GM21737 (cell line): Measurements from ENCODE around the gene PLXNA2.

Experiments
- ATAC-seq: cut with Tn5 transposase; IDR thresholded peaks from one replicate; pipeline ENCODE4 v1.9.1; 2021; ENCODE audit warnings: mild to moderate bottlenecking, moderate library complexity; ENCODE audit not compliant: unreplicated experiment

Gene PLXNA2

DNA sequence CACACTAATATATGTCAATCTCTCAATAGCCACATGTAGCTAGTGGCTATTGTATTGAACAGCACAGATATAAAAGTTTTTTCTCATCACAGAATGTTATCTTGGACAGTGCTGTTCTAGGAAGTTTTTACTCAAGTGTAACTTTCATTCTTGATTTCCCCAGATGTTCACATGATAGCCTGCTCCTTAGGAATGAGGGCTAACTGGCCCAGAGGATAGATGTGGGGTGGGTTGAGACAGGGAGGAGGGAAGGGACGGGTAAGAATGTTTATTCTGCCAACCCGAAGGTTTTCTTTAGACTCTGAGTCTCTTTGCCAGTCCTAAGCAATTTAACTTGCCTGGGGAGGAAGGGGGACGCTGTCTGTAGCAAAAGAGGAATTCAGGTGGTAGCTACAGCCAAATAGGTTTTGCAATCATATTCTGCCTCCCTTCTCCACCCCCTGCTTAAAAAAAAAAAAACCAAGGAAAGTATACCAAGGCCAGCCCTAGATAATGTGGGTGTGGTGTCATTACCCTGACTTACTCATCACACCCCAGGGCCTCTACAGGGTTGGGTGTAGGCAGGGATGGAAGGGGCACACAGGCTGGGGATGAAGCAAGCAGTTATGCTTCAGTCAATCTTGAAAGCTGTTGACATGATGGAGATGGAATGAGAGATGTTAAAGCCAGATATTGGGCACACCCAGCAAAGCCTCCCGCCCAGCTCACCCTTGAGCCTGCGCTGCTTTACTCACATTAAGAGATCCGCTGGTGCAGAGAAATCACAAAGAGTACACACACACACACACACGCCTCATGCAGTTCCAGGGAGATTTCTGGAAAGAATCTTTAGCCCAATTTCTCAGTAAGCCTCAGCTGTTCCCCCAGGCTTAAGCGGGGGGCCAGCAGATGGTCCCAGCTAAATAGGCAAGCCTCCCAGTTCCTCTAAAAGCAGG is 59.9 kb downstream of the PLXNA2 start:
- no peak for ATAC-seq

DNA sequence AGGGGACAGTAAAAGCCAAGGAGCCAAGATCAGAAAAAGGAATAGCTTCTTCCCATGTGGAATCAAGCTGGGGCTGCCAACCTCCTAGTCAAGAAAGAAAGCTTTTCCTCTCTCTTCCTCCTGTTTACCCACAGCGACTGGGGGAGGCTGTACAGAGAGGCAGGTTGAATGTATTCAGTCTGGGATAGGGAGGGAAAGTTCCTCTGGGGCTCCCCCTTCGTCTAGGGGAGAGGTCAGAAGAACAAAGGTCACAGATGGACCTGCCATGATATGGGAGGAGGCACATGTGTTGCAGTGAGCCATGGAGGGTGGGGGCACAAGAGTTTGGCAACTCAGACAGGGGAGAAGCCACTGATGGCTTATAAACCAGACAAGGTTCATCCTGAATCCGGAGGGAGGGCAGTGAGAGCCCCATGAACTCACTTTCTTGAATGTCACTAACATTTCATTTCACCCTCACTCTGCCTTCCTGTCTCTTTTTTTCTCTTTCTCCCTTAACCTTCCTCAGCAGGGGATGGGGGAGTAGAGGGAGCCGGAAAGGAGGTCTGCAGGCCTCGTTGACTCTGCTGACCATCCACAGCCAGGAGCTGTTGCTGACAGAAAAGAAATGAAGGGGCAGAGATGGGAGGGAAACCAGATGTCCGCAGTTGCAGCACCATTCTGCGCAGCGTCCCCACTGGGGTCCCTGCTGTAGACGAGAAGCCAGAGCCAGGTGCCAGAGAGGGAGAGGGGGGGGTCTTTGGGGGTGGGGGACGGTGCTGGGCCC is 61.1 kb downstream of the PLXNA2 start:
- ATAC-seq = no peak

DNA sequence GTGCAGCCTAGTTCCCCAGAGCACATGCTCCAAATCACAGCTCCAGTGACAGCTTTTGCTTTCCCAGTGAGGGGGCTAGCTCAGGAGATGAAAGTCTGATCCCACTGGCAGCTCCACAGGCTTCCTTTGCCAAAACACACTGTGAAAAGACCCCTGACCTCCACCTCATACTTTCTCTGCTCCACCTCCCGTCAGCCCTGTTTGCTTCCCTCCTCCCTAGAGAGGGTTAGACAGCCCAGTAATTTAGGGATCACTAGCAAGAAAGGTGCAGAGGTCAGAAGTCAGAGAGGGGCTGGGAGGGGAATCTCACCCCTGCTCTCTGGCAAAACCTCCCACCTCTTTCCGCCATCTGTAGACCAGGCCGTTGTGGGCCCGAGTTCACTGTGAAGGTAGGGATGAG is 62.8 kb downstream of the PLXNA2 start:
- no peak for ATAC-seq

DNA sequence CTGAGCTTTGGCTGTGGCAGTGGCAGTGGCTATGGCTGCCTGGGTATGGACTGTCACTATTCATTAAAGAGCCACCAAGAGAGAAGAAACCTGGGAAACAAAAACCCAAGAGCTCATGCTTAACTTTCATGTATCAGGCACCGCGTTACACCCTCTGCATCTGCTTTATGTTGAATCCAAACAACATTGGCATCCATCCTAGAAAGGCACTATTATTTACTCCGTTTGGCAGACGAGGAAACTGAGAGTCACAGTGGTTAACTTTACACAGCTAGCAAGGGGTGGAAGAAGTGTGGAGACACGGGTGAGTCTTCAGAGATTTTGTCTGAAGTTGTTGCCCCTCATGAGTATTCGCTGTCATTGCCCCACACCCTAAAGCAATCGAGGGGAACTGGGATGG is 63.8 kb downstream of the PLXNA2 start:
- no peak for ATAC-seq

GRCh38 chr1:208179961-208180409 is 64.2 kb downstream of the PLXNA2 start:
- ATAC-seq = no peak

GRCh38 chr1:208179263-208179816 is 64.8 kb downstream of the PLXNA2 start:
- no peak for ATAC-seq

GRCh38 chr1:208178091-208178529 is 66.1 kb downstream of the PLXNA2 start:
- no peak for ATAC-seq

GRCh38 chr1:208177656-208178055 is 66.5 kb downstream of the PLXNA2 start:
- peak; percentile 59 for ATAC-seq

DNA sequence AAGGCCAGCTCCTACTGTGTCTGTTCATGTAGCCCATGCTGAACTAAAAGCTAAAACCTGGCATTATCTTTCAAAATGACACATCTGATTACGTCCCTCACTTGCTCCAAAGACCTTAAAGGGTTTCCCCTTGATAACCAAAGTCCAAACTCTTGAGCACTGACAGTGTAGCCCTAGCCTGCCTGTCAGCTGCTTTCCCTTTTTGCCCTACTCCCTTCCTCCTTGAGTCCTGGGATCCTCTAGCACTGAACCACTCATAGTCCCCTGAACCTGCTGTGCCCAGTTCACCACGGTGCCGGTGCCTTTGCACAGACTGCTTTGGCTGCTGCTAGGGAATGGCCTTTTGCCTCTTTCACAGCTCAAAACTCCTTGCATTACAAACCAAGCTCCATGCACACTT is 67.5 kb downstream of the PLXNA2 start:
- ATAC-seq = no peak

DNA sequence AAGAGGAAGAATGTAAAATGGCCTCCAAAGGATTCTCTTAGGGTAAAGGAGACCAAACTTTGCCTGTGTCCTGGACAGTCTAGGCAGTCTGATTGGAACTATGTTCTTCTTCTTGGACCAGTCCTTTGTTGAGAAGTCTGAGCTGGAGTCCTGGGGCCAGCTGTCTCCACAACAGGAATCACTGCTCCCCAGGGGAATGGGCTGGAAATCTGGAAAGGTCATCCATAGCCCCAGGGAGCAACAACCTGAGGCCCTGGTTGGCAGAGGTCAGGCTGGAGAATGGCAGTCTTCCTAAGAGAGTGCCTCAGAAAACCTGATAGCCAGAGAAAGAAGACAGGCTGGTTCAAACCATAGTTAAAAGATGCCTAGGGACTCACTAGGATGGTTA is 68.7 kb downstream of the PLXNA2 start:
- ATAC-seq = no peak

GRCh38 chr1:208174731-208175507 is 69.3 kb downstream of the PLXNA2 start:
- ATAC-seq = no peak

- no peak for ATAC-seq
Measured at GRCh38 chr1:208174200-208174599, 70.0 kb downstream of the PLXNA2 start.

DNA sequence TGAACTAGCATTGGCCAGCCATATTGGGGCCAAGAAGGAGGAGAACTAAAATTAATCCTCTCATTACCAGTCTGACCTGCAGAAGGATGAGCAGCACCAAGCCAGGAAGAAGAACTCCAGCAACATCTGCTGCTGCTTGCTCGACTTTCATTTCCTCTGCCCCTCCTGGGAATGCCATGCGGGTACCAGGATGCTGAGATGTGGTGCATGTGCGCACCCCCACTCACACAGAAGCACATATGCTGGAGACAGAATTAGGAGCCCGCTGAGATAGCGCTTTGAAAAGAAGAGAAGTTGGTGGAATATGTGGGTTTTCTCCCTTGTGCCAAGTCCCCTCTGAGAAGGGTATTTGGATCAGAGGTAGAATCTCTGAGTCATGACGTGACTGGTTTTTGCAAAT is 70.4 kb downstream of the PLXNA2 start:
- ATAC-seq = no peak

- ATAC-seq = no peak
Measured at GRCh38 chr1:208172423-208173145, 71.6 kb downstream of the PLXNA2 start.

DNA sequence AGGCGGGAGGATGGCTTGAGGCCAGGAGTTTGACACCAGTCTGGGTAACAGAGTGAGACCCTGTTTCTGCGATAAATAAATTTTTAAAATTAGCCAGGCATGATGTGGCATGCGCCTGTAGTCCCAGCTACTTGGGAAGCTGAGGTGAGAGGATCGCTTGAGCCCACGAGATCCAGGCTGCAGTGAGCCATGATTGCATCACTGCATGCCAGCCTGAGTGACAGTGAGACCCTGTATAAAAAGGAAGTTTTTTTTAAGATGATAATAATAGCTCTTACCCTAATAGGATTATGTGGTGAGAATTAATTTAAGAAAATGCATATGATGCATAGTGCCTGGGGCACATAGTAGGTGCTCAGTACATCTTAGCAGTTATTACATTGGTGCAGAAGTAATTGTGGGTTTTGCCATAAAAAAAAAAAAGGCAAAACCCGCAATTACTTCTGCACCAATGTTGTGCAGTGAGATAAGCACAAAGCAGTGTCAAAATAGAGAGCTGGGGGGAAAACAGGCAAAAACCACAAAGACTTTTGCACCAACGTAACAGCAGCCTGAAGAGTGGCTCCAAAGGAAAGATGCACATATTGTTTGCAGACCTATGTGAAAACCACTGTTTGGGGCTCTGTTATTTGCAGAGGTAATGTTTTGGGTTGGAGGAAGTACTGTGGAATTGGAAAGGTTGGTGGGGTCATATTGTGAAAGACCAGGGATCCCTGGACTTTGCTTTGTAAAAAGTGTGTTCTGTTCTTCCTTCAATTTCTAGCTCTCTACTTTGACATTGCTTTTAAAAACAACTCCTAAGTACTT is 72.4 kb downstream of the PLXNA2 start:
- no peak for ATAC-seq

DNA sequence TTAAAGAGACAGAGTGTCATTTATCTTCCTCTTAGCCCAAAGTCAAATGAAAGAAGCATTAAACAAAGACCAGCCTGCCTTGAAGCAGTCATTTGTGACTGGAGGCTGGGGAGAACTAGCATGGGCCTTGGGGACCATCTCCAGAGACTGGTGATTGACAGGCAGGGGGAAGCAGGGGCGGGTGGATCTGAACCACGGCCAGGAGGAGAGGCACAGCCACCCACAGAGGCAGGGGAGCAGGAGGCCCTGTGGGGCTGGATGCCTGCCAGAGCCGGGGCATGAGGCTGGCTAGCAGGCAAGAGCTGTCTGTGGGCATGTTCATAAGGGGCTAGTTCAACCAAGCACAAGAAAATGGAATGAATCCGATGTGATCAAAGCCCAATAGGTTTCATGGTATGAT is 73.9 kb downstream of the PLXNA2 start:
- no peak for ATAC-seq

DNA sequence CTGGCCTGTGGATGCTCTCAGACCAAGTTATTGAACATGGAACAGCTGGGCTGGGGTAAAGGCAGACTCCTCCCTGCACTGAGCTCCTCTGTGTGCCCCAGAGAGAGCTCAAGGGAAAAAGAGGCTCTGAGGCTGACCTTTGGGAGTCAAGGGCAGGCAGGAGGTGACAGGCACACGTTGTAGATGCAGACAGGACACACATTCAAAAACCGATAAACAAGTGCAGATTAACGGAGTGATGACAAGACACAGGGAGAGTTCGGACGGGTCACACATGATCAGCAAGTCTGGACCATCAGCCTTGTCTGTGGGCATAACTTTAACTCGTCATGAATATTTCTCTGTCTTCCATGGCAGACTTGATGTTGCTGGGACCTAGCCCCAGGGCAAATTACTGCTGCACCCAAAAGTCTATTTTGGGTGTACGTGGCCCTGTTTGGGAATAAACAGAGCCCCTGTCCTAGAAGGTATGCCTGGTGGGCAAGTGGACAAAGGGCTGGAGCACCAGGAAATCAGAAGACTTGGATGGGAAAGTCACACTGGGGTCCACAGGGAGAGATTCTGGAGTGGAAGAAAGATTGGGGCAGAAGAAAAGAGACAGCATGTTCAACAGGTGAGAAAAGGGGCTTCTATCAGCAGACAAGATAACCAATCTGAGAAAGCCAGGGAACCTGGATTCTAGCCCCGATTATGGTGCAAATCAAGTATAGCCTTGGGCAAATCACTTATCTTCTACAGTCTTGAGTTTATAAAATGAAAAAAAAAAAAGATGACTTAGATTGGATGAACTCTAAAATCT is 74.9 kb downstream of the PLXNA2 start:
- no peak for ATAC-seq

DNA sequence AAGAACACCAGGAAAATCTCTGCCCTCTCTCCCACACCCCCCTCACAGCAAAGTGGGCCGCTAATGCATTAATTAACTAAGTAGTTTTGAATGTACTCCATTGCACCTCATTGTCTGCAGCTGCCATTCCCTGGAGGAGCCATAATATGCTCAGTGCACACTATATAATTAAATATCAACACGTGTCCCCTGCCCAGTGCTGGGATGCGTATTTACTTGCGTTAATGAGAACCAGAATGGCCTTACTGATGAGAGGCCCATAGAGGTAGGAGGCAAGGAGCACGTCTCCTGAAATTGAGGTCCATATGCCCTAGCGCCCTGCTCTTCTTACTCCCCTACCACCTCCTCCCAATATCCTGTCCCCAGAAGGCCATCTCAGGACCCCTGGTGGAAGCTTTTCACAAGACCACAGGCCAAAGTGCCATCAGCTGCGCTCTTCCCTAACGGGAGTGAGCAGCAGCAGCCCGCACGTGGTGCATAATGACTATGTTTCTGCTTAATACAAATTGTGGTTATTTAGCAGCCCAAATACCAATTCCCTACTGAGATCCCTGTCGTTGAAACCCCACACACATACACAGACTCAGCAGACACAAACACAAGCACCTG is 76.8 kb downstream of the PLXNA2 start:
- no peak for ATAC-seq
